NB4 (cell line): ENCODE data around the gene LYPLA2.

Experiments used
- DNase-seq: peaks from one replicate; pipeline ENCODE4 v3.0.0; 2010; ENCODE audit warnings: low read depth
- H3K4me3 ChIP-seq: one replicate; pipeline ENCODE4 v1.5.1; 2011; ENCODE audit warnings: mild to moderate bottlenecking, low read depth, low read length, moderate library complexity
- CTCF ChIP-seq: IDR thresholded peaks from one replicate; pipeline ENCODE4 v1.5.1; 2012; ENCODE audit warnings: low read depth, low read length
- MAX ChIP-seq: IDR thresholded peaks from 2 replicates; pipeline ENCODE4 v1.6.1; 2011; ENCODE audit warnings: low read depth, low read length
- MYC ChIP-seq: IDR thresholded peaks from 2 replicates; pipeline ENCODE4 v1.6.1; 2011; ENCODE audit warnings: low read depth, low read length
- POLR2A ChIP-seq: IDR thresholded peaks from 2 replicates; pipeline ENCODE4 v1.6.1; 2011; ENCODE audit warnings: mild to moderate bottlenecking; ENCODE audit not compliant: insufficient read length; ENCODE audit errors: extremely low read depth

Gene LYPLA2

DNA sequence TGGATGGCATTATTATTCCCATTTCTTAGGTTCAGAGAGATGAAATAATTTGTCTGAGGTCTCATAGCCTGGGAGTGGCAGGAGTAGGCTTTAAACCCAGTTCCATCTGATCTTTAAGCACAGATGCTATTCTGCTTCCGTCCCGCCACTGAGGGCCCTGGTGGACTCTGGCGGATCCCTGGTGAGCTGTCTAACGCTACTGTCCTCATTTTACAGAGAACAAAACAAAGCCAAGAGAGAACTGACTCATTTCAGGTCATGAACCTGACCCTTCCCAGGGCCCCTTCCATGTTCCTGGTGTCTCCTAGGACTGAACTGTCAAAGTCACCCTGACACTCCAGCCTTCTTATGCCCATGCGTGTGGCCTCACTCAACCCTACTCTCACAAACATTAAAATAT, 12.7 kb downstream of the LYPLA2 start:
- no peak for DNase-seq
- TF ChIP-seq MAX (no peak), POLR2A (no peak), CTCF (no peak), MYC (no peak)
- no peak overlapping the region for H3K4me3 ChIP-seq

DNA sequence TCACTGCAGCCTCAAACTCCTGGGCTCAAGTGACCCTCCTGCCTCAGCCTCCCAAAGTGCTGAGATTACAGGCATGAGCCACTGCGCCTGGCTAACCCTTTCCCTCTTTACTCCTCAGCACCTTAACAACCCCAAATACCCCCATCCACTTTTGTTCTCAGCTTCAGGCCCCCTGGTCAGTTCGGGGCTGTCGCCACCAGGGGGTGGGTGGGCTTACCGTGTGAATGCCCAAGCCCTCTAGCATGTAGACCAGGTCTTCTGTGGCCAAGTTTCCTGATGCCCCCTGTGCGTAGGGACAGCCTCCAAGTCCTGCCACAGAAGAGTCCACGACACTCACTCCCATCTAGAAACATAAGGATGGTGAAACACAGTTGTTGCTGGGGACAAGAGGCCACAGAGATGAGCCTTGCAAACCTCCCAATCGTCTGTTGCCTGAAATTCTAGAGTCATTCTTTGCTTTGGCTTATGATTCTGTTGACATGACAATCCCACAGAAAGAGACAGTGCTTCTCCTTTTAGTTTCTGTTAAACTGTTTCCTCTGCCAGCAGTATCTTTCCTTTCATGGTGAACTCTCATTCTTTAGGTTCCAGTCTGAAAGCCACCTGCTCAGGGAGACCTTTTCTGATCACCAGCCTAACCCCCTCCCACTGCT, 13.4 kb downstream of the LYPLA2 start:
- DNase-seq: no peak
- H3K4me3 ChIP-seq: no peak overlapping the region
- peak; percentile 15 for TF ChIP-seq CTCF
- no peak for TF ChIP-seq MAX
- TF ChIP-seq MYC: no peak
- no peak for TF ChIP-seq POLR2A

- TF ChIP-seq MAX (no peak), CTCF (no peak), POLR2A (no peak), MYC (no peak)
- no peak overlapping the region for H3K4me3 ChIP-seq
- DNase-seq: no peak
These were observed 14.1 kb downstream of the LYPLA2 start for GRCh38 chr1:23805025-23805424.

GRCh38 chr1:23806280-23806679, 15.3 kb downstream of the LYPLA2 start:
- no peak overlapping the region for H3K4me3 ChIP-seq
- DNase-seq: no peak
- no peak for TF ChIP-seq CTCF

DNA sequence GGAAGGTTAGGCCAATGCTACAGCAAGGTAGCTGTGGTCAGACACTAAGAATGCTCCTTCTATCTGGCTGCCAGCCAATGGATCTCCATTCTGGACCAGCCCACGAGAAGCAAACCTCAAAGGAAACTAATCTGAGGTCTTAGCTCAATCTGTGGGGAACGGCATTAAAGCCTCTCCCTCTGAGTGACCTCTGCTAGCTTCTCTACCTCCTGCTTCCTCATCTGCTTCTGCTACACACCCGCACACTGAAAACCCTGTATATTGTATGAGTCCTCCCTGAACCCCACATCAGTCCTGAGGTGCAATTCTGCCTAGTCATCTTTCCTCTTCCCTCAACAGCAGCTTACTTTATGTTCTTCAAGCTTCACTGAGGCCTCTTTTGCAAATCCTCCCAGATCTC, 16.5 kb downstream of the LYPLA2 start:
- no peak overlapping the region for H3K4me3 ChIP-seq
- peak; percentile 84 for DNase-seq

More for the DNA sequence above, 16.5 kb downstream of the LYPLA2 start:
- TF ChIP-seq POLR2A: no peak
- no peak for TF ChIP-seq CTCF
- TF ChIP-seq MAX: no peak
- TF ChIP-seq MYC: no peak
